Pons (tissue), 1 donor: ENCODE results near the gene KIRREL3.
A peak's percentile ranks its signal among the peaks of the same experiment; 100 is the strongest.

ENCODE experiments used
- DNase-seq: peaks from one replicate; pipeline ENCODE4 v3.0.0-alpha.2; 2016; ENCODE audit warnings: low spot score

KIRREL3 gene

DNA sequence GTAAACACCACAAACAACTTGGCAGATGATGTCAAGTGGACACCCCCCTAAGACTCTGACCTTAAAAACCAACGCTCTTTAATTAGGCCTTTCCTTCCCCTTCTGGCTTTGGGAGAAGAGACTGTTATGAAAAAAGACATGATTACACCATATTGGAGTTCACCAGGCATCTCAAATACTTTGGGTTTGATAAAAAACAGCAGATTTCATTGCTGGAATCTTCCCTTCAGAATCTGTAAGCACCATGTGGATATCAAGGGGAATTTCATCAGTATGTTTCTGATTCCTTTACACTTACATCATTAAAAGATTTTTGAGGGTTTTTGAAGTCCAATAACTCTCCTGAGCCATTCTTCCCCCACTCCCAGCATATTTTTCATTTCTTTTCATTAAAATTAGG, 85.6 kb downstream of the KIRREL3 start:
- no peak for DNase-seq

DNA sequence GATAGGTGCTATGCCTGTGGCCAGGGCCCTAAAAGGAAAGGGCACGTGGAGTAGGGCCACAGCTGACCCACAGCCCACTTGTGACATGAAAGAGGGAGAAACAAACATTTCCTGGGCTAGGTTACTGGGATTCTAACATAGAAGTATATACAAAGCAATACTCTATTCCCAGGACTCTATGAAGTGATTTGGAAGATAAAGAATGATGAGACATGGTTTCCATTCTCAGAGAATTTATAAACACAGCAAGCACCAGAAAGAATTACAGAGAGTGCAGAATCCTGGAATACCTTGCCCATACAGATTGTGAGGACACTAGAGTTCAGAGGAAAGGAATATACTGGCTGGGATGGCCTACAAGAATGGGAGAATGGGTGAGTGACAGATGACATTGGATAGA, 86.4 kb downstream of the KIRREL3 start:
- no peak for DNase-seq

DNA sequence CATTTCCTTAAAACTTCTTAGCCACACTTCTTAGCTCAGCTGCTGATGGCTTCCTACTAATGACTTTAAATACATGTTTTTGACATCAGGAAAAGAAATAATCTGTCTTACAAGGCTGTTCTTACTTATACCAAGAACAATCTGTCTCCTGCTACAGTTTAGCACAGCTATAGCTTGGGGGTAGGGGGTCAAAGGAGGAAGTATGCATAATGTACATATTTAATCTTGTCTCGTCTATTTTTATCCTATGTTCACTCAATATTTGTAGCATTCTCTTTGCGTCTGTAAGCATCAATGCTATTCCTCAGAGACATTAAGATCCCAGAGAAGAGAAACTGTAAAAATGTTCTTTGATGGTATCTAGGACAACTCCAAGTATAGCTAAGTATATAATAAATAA, 96.0 kb downstream of the KIRREL3 start:
- no peak for DNase-seq

DNA sequence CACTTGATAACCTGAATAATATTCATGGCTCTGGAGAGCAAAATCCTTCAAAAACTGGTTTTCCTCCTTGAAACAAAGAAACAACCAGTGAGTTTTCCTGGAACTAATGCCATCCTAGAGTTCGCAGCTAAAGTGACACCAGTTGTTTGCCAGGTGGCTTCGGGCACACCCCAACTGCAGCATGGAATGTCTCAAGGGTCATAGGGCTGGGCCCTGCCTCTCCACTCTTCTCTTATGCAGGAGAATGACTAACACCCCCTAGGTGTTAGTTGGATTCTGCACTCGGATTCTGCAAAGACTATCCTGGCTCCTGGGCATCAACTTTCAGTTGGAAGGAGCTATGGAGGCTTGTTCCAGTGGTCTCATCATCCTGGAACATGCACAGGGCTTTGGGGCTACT, 98.8 kb downstream of the KIRREL3 start:
- no peak for DNase-seq

DNA sequence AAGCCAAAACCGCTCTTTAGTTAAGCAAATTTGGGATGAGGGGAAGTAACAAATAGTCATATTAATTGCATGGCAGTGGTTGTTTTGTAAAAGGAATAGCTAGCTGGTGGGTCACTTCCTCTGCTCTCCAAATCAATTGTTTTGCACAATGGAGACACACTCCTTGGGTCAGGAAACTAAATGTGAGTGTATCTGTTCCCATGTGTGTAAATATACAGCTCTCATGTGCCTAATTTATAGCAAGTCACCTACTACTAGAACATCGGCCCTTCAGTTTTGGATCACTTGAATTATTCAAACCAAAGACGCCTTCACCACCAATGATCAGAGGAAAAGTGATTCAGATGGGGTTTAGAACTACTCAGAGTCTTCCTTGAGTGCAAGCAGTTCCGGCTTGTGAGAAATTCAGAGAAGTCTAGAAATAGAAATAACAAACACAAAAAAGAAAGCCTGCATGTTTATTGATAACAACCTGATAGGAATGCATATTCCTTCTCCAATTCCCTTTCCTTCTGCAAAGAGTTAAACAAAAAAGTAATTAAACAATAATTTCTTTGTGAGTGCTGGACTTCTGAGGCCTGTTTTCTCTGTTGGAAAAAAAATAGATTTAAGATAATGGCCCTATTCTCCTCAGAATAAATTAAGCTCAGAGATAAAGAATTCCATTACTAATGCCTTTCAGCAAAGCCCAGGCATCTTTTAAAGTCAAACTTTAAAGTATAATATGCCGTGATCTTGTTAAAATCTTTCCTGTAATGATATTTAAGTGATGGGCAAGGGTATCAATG, 100.4 kb downstream of the KIRREL3 start:
- peak; percentile 69 for DNase-seq

DNA sequence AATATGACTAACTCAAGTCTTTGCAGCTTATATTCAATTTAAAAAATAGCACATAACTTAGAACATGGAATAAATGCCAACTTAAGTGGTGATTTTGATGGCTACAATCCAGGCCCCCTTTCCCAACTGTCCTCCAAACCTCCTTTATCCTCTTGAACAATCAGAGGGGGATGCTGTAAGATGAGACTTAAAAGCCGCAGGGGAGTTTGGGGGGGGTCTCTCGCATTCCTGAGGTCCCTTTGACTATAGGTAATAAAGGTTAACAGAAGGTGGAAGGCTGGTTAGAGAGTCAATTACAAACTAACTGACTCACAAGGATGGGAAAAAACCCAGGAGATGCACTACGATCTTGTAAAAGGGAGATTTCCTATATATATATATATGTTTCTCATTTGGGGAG, 101.8 kb downstream of the KIRREL3 start:
- no peak for DNase-seq

DNA sequence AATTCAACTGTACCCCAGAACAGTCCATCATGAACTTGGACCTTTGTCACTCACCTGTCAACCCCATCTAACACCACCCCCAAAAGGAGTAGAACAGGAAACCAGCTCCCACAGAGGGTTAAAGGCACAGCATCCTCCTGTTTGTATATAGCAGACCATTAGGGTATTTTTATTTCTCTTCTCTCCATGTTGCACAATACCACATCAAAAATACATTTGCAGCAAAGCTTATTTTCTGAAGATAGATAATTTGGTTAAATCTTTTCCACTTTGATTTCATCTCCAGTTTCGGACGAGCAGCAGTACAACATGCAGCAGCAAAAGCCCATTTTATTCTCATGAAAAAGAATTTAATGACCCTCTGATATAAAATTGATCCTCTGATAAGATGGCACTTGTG, 103.1 kb downstream of the KIRREL3 start:
- DNase-seq, result no peak

DNA sequence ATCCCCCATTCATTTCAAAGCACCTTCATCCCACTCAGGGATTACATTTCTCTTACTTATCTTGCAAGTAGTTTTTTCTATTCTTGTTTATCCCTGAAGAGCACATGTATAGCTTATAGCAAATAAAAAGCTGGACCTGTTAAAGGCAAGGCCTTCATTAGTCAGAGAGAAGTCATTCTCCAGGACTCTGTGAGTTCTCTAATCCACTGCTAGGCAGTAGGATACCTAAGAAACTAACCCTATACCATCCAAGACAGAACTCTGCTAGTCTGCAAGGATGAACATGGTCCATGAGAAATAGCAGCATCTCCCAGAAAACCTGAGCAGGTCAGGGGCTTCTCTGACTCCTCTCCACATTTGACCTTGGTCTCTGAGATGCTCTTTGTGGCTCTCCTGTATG, 104.5 kb downstream of the KIRREL3 start:
- no peak for DNase-seq

DNA sequence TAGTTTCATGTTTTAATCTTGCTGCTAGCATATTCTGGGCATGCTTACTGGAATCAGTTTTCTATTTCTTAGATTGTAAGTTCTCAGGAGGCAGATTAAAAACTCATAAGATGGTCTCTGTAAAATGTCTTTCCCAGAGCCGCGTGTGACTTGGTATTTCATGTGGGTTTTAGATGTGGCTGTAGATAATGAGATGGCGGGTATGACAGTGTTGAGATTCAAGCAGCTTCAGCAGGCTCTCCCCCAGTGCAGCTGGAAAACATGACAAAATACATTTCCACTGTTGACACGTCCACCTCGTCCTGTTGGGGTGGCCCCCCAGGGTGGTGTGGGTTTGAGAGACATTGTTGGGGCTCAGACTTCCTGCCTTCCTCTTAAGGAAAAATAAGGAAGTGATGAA, 106.8 kb downstream of the KIRREL3 start:
- DNase-seq, result no peak

DNA sequence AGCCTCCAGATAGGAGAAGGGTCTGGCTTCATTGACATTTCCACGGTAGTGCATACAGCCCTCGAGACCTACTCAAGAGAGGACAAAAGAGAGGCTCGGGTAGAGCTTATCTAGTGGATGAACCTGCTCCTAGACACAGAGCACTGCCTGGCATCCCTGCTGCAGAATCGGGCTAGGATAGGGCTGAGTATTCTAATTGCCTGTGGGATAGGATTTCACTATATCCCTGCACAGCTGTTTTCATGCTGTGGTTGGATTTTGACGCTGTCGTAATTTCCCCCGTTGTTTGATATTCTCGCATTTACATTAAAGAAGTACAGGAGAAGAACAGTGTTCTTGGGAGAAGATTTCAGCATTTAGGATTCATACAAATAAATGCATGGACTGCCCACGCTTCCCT, 107.8 kb downstream of the KIRREL3 start:
- no peak for DNase-seq

DNA sequence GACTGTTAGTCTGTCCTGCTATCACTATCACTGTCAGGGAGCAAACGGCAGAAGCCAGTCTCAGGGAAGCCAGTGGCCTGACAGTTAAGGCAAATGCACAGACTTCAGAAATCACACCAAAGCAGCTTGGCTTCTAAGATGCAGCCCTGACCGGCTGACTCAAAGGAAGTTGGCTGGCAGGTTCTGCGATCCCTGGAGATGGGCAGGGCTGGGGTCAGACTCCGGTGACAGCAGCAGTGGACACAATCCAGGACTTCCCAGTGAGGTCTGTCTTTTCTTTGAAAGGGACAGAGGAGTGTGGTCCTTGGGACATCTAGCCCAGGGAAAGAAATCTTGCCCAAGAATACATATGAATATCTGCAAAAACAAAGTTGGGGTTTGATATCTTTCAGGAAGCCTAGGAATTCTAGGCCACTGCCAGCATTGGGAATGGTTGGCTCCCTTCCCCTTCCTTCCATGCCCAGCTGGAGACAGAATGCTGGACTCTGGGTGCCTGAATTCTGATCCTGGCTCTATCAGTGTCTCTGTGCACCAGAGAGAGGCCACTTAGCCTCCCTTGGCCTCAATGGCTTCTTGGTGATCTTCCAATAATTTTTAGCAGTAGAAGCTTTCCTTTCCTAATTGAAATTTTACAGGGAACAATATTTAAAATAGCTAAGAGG, 108.9 kb downstream of the KIRREL3 start:
- DNase-seq, result no peak

DNA sequence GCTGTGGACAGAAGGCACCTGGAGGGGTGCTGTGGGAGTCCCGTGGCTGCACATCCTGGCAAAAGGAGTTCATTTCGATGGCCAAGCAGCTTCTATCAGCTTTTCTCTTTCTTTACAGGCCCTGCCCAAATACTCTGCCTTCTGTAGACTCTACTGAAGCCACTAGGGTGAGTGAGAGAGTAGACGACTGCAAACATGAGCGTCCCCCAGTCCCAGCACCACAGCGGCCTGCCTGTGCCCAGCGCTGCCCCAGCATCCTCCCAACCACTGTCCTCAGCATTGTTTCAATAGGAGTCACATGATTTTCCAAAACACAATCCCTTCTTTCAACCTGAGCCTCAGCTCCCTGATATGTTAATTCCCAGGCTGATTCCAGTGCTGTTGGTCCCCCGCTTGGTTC, 110.0 kb downstream of the KIRREL3 start:
- peak; percentile 76 for DNase-seq

DNA sequence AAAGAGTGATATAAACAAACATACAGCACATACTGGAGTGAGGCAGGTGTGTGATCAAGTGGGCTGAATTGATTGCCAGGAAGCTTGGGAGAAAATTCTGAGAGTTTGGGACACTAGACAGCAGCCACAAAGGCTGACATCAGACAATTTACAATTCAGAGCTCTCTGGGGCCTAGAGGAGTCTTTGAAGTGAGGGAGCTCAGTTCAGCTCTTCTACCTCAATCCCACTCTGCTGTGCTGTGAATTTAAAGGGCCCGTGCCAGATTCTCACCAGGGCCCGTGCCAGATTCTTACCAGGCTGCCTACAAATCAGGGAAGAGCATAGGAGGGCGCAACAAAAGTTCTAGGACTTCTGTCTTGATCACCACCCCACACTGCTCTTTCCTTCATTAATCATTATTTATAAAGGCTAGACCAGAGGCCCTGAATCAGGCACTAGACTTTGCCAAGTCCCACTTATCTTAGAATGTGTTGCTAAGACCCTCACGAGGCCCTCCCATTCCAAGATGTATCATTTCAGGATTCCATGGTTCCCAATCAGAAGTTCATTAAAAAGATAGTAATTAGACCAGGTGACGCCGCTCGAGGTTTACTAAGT, 112.4 kb downstream of the KIRREL3 start:
- no peak for DNase-seq

DNA sequence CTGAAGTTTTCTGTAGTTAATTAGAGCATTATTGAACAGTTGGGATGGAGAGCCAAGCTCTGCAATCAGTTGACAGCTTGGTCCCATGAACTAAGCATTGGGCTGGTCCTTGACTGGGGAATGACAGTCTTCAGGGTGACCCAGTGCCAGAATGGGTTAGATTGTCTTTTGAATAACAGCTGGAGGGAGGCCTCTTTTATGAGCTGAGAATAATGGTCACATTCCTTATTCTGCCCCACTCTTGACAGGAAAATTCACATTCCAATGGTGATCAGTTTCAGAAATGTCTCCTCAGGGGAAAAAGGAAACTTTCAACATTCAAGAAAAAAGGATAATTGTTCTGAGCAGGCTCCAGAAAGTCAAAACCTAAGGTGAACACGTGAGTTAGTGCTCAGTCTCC, 113.9 kb downstream of the KIRREL3 start:
- no peak for DNase-seq

DNA sequence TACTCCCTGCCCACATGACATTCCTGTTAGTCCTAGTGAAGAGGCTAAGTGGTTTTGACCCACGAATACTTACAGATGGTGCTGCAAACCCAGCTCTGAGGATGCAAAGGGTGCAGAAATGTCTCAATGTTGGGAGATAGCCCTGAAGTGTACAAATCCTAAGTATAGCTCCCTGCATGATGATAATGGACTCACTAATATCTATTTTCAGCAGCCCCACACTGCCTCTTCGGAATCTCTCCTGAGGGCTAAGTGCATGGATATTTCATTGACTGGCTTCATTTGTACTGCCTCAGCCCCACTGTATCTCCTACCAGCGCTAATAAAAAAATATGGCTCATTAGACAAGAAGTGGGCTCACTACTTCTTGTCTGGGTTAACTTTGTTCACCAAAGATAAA, 114.5 kb downstream of the KIRREL3 start:
- no peak for DNase-seq

DNA sequence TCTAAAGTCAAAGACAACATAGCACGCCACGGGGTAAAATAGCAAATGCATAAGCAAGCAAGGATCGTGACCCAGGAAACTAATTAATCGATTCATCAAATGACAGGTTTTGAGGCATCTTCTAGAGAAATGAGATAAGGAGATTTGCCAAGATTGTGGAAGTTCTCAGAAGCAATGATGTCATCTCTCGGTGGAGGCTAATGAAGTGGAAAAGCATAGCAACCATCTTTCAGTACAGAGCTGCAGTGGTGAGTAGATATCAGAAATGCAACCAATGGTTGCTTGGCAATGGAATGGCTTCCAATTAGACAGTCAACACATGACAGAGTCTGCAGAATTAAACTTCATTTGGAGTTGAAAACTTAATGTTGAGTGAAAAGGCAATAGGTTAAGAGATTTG, 116.0 kb downstream of the KIRREL3 start:
- DNase-seq, result no peak

DNA sequence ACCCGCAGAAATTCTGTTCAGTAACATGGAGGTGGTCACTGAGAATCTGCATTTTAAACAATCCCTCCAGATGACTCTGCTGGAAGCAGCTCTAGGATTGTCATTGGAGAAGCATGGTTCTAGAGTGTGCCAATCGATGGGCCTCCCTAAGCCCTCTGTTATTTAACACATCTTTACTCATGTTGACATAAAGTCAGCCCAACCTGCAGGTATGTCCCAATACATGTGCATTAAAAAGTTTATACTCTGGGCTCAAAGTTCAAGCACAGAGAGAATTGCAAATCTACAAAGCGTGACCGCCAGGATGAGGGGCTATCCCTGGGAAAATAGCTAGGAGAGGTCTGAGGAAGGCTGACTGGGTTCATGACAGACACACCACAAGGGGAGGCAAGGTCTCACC, 116.4 kb downstream of the KIRREL3 start:
- DNase-seq, result no peak

DNA sequence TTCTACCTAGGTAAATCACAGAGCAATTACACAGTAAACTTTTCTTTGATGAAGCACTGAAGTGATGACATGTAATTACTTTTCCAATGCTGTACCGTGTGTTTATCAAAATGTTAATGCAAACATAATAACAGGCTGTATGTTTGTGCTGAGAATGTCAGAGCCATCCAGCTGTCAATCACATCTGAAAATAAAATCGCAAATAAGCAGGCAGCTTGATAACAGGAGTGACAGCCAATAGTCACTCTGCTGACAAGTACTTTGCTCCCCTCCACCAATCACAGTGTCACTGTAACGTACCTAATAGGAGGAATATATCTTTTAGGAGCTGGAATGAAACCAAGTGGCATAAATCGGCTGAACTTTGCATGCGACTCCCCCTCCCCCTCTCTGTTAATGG, 119.7 kb downstream of the KIRREL3 start:
- DNase-seq, result no peak

DNA sequence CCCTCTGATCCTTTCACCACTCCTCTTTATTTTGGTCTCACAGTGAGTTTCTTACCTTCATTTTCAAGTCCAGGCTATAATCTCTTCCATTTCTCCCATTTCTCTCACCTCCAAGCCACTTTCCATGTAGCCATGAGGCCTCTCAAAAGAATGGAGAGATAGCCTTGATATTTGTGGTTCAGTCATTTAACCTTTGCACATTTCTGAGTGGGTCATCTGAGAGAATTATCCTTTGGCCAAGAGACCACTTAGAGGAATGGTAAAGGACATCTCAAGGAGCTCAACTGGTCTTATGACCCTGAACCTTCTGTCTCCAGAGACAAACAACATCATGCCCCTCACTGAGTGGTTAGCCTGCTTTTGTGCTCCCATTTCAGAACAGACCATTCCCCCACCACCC, 121.1 kb downstream of the KIRREL3 start:
- no peak for DNase-seq

DNA sequence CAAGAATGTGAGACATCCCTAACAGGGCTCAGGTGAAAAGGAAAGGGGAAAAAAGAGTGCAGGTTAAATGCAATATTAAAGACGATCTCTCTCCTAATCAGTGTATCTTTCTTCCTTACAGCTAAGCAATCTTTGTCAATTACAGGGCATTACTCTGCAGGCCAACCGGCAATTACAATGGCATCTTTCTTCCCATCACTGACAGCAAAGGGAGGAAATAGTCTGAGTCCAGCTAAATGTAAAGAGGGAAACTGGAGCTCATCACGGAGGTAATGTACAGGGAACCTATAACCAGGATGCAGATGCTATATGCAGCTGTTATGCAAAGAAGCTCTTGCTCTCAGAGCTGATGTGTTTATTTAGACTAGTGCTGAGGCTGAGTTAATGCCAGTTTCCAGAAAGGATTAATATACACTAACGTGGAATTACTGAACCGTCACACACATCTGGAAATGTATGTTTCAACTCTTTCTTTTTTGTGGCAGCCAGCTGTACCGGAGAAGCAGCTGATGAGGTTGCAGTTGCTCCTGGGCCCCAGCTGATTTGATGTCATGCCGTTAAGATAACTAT, 121.6 kb downstream of the KIRREL3 start:
- DNase-seq, result peak; percentile 83

DNA sequence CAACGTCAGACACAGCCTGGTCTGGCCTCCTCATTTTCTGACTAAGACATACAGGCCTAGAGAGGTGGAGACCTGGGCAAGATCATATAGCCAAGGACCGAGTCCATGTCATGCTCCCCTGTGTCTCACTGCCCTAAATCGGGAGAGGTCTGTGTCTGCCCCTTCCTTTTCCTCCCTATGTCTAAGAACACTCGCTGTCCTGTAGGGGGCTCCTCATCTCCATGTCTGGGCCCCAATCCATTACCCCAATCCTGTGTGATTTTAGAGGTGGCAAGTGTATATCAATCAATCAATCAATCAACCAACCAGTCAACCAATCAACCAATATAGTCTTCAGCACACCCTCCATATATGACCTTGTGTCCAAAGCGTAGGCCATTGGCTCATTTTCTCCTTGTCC, 125.7 kb downstream of the KIRREL3 start:
- DNase-seq, result no peak

DNA sequence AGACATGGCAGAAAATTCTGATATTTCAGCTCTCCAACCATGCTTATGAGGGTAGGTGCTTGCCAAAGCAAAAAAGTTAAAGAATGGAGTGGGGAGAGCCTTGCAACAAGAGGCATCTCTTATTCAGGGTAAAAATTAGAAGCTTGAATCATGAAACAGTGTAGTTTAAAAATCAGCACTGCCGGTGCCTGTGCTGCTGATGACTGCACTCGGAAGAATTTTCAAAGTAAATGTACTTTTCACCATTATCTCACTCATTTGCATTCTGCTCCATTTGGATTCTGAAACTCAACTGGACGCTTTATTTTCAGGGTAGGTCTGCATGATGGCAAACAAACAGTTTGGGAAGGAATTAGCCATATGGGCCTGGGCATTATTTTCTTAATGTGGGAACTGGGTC, 126.3 kb downstream of the KIRREL3 start:
- no peak for DNase-seq

DNA sequence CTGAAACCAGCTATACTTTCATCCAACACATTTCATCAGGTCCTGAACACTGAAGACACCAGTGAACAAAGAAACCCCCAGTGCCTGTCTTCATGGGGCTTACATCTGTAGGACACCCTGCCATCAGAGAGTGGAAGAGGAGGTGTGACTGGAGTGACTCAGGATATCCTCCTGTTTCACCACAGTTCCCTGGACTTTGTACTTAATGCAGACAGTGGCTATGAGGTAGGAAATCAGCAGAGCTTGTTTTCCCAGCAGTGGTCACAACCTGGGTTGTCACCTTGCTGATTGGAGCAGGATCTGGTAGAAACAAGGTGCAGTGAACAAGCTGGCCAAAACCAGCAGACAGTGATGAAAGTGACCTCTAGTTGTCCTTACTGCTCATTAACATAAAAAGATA, 128.8 kb downstream of the KIRREL3 start:
- no peak for DNase-seq
